GM21390 (cell line): ENCODE measurements around the gene TRIO.

Source experiments
- ATAC-seq: cut with Tn5 transposase; IDR thresholded peaks from one replicate; pipeline ENCODE4 v1.9.1; 2021; ENCODE audit not compliant: unreplicated experiment

The TRIO gene

DNA sequence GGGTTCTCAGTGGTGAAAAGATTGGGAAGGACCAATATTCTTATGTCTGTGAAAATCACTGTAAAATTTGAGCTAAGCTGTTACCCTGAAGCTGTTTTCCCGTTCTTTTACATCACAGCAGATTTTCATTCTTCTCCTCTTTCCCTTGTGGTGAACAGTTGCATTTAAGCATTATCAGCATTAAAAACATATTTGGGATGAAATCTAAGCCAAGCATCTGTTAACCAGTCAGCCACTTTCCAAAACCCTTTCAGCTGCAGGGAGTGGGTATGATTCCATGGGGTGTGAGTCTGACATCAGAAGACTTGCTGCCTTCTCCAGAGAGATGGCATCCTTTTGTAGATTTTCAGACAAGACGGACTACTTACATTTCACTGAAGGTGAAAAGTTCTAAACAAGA lies 97.2 kb downstream of the TRIO start:
- no peak for ATAC-seq

DNA sequence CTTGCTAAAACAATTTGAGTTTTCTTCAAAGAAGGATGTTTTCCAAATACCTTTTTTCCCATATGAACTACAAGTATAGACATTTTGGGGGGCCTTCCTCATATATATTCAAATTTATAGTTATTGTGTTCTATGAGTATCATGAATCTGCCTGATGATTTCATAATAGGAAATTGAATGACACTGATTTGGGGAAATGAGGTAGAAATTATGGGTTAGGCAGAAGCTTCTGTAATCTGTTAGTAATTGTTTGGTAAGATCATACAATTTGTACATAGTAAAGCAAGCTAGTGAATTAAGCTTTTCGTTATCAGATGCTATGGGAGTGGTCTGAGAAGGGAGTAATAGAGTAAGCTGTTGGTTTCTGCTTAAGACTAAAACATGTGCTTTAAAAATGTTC lies 98.0 kb downstream of the TRIO start:
- ATAC-seq: no peak

DNA sequence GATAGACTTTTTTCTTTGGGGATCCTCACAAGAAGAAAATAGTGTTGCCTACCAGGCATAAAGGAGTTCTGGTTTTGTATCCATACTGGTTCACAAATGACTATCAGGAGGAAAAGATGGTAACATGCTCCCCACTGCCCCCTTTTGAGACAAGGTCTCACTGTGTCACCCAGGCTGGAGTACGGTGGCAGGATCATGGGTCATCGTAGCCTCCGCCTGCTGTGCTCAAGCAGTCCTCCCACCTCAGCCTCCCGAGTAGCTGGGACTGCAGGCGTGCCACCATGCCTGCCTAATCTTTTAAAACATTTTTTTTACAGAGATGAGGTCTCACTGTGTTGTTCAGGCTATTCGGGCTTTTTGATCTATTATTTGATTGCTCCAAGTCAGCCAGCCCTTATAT lies 99.3 kb downstream of the TRIO start:
- no peak for ATAC-seq

DNA sequence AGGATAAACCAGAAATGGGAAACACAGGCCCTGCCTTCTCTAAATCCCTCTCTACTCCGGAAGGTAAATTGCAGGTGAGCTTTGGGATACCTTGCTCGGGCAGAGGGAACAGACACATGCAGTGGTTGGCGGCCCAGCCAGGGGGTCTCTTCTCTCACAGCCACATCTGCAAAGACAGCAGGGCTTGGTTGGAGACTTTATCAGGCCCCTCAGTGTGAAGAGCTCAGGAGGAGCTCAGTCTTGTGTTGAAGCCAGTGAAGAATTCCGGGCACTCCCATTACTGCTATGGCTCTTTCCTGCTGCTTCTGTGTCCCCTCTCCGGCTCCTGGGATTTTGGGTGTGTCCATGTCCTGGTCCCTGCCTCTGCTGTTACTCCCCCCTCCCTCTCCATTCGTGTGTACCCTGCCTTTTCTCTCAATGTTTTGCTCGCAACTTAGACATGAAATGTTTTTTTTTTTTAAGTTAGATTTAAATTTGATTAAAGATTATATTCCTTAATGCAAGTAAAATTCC lies 99.8 kb downstream of the TRIO start:
- no peak for ATAC-seq

DNA sequence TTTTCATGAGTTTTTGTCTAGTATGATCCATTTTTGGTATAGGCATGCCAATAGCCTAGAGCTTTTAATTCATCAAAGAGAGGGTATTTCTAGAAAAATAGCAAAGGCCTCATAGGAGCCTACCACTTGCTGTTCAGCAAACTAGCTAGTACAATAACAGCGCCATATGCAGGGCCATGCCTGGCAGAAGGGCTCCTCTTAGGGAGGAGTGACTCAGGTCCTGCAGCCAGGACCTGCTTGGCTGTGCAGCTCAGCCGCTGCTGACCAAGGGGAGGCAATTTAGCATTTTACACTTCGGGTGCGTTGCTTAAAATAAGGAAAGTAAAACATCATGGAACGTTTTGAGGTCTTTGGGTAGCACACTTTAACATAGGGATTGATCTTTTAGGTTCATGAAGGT lies 100.6 kb downstream of the TRIO start:
- ATAC-seq: no peak

DNA sequence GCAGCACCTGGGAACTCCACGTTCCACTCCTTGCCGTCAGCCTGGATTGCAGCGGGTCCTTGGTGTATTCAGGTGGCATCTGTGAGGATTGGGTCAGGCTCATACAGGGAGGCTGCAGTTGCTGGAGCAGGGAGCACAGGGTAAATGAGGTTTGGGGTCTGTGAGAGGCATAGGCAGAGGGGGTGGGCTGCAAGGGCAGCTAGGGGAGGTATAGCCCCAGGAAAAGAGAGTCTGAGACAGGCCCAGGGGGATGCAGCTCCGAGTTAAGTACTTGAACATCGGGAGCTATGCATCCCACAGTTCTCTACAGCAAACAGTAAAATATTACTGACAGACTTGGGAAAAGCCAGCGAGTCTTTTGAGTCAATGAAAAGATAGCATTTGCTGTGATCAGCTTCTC lies 101.6 kb downstream of the TRIO start:
- no peak for ATAC-seq

DNA sequence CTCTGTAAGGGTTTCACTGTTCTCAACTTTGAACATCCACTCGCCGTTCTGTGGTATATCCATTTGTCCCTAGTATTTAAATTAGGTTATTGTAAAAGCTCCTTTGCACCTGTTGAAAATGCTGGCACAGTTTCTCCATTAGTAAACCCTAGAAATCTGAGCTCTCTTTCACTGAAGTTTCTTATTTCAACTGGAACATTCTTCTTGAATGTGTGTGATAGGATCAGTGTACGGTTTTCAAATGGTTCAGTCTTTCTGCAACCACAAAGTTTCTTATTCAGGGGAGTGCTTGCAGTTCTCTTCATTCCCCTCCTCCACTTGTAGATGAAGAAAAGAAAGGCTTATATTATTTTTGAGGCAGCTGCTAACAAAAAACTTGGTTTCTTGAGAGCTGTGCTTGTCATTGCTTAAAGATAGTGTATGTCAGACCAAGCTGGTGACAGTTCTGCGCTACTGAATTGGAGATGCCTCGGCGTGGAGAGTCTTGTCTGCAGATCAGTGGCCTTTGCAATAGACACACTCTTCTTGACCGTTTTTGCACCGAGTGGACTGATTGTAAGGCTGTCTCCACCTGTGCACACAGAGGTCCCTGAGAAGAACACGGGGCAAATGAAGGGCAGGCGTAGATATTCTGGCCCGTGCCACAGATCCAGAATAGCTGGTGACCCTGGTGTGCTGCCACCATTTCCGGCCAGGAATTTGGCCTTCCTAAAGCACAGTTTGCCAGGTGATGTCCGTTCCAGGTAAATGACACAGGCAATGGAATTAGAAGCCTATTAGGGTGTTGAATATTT lies 102.2 kb downstream of the TRIO start:
- no peak for ATAC-seq

DNA sequence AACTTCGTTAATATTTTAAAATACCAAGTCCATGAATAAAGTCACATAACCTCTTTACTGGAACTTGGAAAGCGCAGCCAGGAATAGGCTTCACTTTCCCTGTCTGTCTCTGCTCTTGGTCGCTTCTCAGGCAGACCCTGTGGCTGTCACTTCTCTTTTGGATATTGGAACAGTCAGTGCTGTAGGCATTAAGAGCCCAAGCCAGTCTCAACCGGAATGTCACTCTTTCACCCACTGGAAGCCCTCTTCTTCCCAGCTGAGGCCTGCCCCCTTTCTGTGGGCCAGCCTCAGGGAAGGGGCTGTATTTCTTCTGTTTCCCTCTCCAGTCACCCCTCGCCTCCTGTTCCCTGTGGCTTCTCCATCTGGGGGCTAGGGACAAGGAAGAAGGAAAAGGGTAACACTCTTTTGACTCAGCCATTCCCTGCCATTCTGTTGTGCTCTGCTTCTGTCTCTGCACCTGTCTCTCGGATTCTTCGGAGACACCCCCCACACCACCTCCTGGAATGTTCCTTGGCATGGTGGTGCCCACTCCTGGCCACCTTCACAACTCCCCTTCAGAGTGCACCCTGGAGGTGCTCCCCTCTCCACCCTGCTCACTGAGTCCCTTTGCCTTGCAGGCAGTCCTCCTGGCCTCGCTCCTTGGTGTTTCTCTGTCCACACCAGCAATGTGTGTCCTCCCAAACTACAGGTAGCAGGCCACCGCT lies 103.4 kb downstream of the TRIO start:
- no peak for ATAC-seq

DNA sequence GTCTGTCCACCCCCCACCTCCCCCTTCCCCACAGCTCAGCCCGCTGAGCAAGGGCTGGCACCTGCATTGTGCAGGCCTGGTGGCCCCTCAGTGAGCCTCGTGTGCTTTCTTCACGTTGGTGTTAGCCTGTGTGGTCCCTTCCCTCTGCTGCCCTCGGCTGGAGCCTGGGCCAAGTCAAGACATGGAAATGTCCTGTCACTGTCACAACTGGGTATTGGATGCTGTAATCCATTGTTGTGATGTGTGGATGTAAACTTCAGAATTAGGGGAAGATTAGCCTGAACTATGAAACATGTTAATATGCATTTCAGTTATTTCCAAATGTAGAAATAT lies 103.9 kb downstream of the TRIO start:
- ATAC-seq: no peak

DNA sequence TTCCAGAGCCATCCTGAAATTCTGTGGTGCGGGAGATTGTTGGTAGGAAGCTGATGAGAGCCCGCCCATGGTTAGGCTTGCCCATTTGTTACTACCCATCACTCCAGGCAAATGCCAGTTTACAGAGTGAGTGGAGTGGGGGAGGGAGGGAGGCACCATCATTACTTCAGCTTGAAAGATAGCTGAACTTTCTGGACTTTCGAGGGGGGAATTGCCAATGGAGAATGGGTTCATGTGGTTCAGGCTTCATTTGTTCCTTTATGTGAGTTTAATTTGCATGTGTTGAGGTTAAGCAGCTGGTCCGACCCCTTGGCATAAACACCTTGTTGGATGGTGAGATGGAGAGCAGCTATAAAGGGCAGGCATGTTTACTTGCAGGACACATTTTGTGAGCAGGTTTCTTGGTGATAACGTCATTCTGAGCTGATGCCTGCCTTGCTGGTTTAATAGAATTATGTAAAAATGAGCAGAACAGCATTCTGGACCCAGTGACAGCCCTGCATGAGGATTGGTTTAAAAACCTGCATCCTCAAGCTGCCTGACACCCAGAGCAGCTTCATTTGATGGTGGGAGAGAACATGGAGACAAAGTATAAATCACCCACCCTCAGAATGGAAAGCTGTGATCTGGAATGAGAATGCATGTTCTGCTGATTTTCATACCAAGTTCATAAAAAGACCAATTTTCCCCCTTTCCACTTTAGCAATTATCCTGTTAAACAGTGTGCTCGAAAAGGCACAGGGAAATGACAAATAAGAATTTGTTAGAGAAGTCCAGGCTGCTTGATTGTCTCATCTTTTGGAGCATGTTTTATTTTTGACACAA lies 106.3 kb downstream of the TRIO start:
- ATAC-seq: no peak

DNA sequence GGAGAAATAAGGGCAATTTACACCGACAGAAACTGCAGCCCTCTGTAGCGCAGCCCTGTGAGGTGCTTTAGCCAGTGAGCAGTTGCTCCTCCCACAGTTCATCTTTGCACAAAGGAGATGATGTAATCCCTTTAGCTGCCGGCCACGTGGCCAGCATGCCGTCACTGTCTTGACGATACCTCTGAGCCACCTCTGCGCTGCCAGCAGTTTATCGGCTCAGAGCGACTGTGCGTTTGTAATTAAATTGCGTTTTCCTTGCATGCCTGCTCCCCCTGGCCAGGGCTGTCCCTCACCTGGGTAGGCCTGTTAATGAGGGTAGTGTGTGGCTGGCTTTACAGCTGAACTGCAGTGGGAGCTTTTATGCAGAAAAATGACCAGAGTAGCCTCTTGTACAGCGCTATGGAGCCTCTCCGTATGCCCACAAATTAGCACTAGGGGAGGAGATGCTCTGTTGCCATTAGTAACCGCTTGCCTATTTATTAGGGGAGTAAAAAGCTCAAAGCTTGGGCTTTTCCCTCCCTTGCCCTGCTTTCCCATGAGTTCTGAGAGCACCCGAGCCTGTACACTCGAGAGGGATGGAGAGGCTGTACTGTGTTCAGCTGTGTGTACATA lies 107.0 kb downstream of the TRIO start:
- no peak for ATAC-seq

DNA sequence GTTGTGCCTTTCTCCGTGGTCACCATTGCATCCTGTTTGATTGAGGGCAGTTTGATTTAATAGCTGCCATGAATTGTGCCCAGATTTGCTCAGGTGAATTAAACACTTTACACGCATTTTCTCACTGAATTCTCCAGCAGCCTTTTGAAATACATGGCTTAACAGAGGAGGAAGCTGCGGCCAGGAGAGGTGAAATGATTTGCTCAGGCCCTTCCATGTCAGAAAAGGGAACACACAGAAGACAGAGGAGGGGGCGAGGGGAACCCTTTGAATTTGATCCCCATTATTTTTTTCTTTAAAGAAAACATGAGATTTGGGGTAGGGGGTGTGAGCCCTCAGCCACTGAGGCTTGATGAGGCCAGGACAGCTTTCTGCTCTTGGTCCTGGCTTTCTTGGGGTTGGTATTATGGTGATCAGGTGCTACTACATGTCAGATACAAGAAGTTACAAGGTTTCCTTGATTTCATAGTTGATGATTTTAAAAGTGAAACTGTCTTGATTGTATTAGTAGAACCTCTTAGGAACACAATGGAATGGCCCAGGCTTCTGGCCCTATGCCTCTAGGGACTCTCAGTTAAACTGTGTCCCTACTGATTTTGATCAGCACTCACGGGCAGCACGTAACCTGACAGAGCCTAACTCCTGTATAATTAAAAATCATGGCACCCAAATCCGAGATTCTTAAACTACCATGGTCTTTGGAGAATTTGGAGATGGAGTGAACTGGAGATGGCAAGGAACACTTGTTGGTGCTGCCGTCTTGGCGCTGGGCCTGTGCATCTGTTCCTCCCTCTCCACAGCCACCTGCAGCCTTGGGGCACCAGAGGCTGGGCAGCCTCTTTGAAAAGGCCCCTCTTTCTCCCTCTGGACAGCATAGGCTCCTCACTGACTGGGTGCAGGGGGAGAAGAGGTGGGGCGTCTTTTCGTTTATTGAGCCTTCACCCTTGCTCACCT lies 107.9 kb downstream of the TRIO start:
- peak; percentile 59 for ATAC-seq

DNA sequence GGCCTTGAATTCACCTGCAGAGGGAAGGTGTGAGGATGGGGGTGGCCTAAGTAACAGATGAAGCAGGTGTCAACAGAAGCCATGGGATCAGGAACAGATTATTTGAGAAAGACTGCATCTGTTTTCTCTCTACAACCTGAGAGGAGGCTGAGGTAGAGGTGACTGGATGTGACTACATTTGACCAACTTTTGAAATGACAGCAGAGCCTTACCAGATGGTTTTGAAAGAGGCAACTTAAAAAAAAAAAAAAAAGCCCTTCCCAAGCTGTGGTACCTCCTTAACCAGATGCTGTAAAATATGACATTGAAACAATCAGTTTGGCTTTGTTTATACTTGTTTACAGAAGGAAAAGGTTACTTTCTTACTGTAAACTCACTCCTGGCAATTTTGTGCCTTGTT lies 108.6 kb downstream of the TRIO start:
- peak; percentile 50 for ATAC-seq

DNA sequence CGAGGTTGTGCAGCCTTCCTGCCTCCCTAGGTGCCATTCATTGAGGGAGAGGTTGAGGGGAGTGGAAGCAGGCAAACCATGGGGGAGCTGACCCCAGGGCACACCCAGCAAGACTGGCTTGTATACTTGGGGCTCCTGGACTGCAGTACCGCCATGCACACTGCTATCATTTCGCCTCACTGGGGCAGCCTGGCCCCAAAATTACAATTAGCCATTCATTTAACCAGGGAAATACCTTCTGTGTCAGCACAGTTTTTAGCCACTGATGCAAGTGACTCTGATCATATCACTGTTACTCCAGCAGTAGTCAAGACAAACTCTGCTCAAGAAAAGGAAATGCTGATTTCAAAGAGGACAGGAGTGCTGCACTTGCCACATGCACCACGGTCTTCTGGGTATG lies 109.7 kb downstream of the TRIO start:
- no peak for ATAC-seq

DNA sequence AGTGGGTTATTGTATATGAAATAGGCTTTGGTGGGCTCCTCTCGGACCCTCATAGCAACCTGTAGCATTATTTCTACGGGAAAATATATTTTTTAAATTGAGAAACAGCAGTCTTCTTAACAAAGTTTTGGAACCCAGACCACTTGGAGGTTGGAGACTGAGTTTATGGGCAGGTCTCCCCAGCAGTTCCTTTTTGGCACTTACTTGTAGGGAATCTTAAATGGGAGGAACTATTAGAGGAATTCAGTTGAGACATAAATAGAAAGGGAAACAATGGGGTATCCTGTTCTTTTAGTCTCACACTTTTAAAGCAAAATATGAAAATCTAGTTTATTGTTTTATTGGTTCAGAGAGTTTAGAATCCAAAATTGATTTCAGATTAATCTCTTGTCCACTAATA lies 111.5 kb downstream of the TRIO start:
- no peak for ATAC-seq

DNA sequence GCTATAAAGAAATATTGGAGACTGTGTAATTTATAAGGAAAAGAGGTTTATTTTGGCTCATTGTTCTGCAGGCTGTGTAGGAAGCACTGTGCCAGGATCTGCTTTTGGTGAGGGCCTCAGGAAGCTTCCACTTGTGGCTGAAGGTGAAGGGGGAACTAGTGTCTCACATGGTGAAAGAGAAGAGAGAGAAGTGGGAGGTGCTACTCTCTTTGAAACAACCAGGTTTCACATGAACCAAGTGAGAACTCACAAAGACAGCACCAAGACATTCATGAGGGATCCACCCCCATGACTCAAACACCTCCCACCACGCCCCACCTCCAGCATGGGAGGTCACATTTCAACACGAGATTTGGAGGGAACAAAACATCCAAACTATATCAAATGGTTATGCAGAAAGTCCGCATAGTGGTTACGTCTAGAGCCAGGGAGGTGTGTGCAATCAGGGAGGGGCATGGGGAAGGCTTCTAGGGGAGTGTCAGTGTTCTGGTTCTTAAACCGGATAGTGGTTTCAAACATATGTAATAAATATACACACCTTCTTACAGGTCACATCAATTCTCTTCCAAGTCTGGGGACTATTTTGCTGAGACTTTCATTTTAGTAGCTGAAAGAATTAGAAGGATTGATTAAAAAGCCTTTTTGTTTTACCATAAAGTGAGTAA lies 113.0 kb downstream of the TRIO start:
- ATAC-seq: no peak

DNA sequence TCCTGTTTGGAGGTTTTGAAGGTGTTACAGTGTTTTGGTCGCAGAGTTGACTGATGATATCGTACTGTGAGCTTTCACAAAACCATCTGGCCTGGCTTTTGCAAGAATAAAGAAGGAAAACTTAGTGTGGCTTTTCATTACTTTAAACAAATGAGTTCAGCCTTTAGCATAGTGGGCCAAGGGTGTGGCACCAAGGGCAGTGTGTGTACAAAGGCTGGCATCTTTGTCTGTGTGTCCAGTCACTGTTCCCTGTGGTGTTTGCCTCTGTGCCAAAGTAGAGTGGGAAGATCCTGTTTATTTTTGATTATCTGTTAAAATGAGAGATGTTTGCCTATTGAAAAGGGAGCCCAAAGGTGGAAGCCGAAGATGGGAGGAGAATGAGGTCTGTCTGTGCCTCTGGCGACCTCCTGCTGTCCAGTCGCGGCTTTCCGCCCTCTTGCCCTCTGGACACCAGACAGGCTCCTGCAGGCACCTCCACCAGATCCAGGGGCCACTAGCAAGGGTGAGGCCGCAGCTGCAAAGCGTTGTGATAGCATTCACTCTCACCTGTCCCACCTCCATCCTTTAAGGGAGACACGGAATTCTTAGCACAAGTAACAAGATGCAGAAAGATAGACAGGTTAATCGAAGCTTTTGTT lies 113.7 kb downstream of the TRIO start:
- no peak for ATAC-seq

DNA sequence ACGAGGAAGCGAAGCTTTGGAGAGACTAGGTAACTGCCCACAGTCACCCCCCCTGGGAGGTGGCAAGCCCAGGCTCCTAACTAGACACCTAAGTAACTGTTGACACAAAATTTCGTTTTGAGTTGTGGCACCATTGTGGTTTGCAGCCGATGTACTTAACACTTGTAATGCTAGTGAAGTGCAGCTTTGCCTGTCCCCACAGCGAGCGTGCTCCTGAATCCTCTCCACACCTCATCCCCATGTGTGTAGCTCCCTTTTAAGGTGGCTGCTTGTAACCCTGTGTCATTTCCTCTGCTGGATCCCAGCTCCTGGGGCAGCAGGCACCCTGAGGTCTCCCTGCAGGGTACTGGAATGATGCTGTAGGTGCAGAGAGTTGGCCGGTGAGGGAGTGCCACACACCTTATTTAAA lies 114.9 kb downstream of the TRIO start:
- ATAC-seq: peak; percentile 56

DNA sequence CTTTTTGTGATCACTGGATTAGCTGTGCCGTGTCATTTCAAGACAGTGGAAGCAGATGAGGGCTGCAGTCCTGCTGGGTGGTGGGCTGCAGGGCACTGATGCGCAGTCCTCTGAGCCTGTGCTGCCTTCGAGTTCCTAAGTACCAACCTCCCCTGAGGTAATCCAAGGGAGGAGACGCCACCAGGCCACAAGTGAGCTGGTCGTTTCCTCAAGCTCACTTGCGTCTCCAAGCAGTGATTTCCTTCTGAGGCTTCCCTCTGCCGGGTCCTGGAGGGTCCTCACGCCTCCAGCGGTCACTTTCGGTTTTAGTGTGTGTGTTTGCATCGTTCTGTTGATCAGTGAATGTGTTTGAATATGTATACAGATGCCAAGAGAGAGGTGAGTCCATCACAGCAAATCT lies 115.7 kb downstream of the TRIO start:
- peak; percentile 45 for ATAC-seq
